IPS DF 19.7 (cell line): Measurements from ENCODE around the gene NAV1.
"Not testable (repeated sequence)": the region's sequence is repeated elsewhere in the genome, so short reads cannot be mapped to it uniquely, and the experiment has no call there.

Experiments used
- DNase-seq: peaks from one replicate; pipeline ENCODE4 v3.0.0-alpha.2; 2013; ENCODE audit warnings: low read depth, low spot score

The NAV1 gene

DNA sequence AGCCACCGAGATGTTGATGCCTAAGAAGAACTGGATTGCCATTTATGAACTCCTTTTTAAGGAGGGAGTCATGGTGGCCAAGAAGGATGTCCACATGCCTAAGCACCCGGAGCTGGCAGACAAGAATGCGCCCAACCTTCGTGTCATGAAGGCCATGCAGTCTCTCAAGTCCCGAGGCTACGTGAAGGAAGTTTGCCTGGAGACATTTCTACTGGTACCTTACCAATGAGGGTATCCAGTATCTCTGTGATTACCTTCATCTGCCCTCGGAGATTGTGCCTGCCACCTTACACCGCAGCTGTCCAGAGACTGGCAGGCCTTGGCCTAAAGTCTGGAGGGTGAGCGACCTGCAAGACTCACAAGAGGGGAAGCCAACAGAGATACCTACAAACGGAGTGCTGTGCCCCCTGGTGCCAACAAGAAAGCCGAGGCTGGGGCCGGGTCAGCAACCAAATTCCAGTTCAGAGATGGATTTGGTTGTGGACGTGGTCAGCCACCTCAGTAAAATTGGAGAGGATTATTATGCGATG, 18.8 kb upstream of the NAV1 start:
- DNase-seq, result not testable (repeated sequence)

GRCh38 chr1:201525193-201525778, 13.6 kb upstream of the NAV1 start:
- DNase-seq, result no peak

DNA sequence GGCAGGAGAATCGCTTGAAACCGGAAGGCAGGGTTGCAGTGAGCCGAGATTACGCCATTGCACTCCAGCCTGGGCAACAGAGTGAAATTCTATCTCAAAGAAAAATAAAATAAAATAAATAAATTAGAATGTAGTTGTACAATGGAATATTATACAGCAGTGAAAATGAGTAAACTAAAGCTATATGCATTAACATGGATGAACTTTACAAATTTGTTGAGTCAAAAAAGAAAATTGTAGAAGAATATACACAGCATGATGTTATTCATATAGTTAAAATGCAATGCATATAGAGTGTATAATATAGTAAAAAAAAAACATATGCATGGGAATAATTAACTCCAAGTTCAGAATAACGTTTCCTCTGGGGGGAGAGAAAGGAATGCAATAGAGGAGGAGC, 11.0 kb upstream of the NAV1 start:
- no peak for DNase-seq

DNA sequence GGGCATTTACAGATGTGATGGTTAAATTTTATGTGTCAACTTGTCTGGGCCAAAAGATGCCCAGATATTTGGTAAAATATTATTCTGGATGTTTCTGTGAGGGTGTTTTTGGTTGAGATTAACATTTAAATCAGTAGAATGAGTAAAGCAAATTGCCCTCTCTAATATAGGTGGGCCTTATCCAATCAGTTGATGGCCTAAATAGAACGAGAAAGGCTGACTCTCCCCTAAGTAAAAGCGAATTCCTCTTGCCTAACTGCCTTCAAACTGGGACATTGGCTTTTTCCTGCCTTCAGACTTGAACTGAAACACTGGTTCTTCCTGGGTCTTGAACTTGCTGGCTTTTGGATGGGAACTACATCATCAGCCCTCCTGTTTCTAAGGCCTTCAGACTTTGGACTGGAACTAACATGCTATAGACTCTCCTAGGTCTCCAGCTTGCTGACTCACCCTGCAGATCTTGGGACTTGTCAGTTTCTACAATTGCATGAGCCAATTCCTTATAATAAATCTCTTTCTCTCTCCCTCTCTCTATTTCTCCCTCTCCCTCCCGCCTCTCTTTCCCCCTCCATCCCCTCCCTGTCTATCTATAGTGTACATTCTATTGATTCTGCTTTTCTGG, 10.2 kb upstream of the NAV1 start:
- no peak for DNase-seq

- DNase-seq, result no peak
Measured at GRCh38 chr1:201530741-201531531, 8.0 kb upstream of the NAV1 start.

DNA sequence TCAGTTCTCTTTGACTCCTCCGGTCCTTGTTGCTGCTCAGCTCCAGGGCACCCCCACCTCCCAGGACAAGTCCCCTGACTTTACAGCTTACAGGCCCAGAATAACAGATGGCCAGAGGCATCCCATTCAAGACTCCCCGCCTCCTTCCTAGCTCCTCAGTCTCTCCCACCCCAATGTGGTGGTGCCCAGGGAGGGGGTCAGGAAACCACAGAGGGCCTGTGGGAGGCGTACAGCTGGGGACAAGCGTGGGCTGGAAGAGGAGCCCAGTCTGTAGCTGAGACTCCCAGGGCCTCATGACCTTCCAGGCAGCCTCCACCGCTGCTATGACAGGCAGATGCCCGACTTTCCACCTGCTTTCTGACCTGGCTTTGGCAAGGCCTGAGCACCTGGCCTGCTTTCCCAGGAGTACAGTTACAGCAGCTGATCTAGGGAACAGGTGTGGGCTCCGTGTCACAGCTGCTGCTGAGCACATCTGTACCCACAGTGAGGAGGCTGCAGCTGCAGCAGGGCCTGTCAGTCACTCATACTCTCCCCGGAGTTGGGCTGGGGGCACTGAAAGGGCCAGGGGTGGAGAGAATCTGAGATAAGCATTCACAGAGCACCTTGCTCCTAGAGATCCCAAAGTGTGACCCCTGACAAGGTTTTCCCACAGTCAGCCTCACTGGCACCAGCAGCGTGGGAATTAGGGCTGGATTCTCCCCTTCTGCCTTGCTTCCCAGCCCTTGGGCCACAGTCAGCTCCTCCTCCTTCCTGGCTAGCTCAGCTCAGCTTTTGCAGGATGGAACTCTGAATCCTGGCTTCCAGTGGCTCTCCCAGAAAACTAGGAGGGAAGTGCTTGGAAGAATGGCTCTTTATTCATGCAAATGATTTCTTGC, 7.1 kb upstream of the NAV1 start:
- DNase-seq, result no peak

- DNase-seq, result no peak
Measured at GRCh38 chr1:201533836-201534235, 5.1 kb upstream of the NAV1 start.

GRCh38 chr1:201535046-201535918, 3.6 kb upstream of the NAV1 start:
- no peak for DNase-seq

- DNase-seq, result no peak
Measured at GRCh38 chr1:201535919-201536245, 3.0 kb upstream of the NAV1 start.

GRCh38 chr1:201536558-201536957, 2.4 kb upstream of the NAV1 start:
- no peak for DNase-seq

DNA sequence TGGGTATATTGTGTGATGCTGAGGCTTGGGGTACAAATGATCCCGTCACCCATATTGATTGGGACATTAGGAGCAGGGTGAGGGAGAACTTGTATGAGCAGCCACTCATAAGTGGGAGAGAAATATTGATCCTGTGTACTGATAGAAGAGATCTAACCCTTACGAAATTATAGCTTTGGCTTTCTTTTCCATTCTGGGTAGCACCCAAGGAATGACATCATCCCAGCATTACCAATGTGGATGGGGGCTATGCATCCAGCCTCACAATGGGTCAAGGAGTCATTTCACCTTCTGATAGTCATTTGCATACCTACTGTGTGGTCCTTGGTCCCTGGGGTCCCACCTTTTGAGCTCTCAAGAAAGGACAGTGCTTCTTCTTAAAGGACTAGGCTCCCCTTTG, 1.9 kb upstream of the NAV1 start:
- DNase-seq, result no peak

DNA sequence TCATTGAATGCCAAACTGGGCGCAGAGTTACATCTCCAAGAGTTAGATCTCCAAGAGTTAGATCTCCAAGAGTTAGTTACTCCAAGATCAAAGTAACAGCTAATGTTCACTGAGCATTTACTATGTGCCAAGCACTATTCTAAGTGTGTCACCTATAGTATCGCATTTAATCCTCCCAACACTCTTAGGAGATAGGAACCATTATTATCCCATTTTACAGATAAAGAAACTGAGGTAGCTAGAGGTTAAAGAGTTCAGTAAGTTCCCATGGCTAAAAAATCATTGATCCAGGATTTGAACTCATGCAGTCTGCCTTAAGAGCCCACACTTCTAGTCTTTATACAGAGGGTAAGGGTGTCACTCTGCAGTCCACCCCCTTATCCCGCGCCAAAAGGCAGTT, 1.5 kb upstream of the NAV1 start:
- no peak for DNase-seq

DNA sequence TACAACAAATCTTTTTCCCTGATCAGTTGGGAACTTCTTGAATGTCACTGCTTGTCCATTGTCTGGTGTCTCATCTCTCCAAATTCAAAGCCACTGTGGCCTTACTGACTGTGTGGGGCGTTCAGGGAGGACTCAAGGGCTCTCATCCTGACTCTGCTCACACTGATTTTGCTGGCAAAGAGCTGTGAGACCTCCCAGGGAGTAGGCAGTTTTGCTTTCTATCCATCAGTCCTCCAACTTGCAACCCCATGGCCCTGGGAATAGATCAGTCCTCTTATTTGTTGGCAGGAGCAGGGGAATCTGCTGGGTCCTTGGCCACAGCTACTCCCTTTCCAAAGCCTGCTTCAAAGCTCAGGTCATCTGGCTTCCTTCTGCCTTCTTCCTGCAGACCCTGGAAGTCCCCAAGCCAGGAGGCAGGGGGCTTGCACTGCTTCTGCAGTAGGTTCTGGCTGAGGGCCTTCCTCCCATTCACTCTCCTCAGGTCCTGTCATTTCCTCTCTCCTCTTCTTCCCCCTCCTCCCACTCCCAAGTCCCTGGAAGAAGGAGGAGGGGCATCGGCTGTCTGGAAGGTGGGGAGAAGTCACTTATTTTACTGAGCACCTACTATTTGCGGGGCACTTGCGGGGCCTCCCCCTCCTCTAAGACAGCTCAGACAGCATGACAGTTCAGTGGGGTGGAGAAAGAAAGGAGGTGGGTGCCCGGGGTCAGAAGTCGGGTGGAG, 876 bp upstream of the NAV1 start:
- no peak for DNase-seq

DNA sequence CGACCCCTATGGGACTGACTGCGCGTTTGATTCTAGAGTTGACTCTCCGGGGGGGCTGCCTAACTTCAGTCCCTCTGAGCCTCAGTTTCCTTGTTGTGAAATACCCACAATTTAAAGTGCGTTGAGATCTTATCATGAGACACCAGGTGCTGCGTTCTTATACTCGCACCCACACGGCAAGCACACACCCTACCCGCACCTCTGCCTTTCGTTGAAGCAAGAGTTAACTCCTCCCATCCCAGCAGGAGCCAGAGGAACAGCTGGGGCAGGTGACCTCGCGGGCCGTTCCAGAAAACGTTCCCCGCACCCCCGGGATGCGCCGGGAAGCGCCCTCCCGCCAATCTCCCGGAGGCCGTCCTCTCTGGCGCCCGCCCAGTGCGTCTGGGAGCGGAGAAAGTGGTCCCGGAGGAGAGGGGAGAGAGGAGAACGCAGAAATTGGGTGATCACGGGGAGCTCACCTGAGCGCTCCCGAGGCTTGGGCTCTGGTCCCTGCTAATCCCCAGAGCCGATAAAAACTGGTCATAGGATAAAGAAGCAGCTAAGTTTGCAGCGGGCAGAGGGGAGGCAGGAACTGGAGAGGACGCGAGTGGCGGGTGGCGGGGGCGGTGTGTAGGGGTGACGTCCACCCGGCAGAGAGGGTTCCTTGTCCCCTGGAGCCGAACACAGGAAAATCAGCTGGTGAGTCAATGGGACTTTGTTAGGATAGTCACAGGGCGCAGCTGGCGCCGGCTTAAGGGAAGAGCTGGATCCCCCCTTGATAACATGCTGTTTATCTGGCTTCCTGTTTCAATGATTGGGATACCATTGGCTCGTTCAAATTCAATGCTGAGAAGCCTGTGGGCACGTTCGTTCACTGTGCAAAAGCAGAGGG, 869 bp downstream of the NAV1 start:
- no peak for DNase-seq

GRCh38 chr1:201540846-201541735, 2.2 kb downstream of the NAV1 start:
- DNase-seq, result no peak

DNA sequence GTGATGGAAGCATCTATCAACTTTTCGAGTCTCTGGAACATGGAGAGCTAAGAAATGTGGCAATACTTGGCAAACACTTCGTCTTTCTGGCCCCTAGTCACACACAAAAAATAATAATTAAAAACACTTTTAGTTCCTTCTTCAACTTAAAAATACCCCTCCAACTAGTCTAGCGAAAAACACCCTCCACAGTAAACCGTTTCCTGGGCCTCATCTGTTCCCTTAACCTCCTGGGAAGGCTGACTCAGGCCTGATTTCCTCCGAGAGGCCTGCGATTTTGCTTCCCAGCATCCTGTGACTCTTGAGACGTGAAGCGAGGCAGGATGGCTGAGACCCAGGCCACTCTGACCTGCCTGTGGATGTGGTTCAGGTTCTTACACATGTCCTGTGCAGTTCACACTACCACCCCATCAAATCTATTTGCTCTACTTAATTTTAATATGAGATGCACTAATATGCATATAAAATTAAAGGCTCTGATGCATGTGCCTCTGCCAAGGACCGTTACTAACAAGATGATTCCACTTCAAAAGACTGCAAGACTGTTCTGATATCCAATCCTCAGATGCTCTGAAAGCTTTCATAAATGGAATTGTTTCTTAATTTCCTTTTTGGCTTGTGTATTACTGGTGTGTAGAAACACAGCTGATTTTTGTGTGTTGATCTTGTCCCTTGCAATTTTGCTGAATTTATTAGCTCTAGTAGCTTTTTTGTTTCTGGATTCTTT, 3.5 kb downstream of the NAV1 start:
- DNase-seq, result no peak

GRCh38 chr1:201543871-201544642, 5.1 kb downstream of the NAV1 start:
- DNase-seq, result no peak
